ENCODE measurements around the gene GUK1.

GUK1 gene

GRCh38 chr1:228131766-228132165 lies 8.3 kb upstream of the GUK1 start:
- no peak for DNase-seq (ENCODE audit: low spot score)

- no peak for DNase-seq (ENCODE audit: low spot score)
These were observed 5.5 kb upstream of the GUK1 start for GRCh38 chr1:228134591-228134990.

- no peak for DNase-seq (ENCODE audit: low spot score)
These were observed 3.2 kb upstream of the GUK1 start for GRCh38 chr1:228136901-228137300.

GRCh38 chr1:228139406-228139930 lies 611 bp upstream of the GUK1 start:
- DNase-seq (ENCODE audit: low spot score): no peak

- DNase-seq (ENCODE audit: low spot score): no peak
These were observed 696 bp downstream of the GUK1 start for GRCh38 chr1:228140724-228141225.

GRCh38 chr1:228141226-228142044 lies 1.4 kb downstream of the GUK1 start:
- peak; percentile 49 for DNase-seq (ENCODE audit: low spot score)

GRCh38 chr1:228142155-228142691 lies 2.1 kb downstream of the GUK1 start:
- DNase-seq (ENCODE audit: low spot score): no peak

- DNase-seq (ENCODE audit: low spot score): no peak
These were observed 2.6 kb downstream of the GUK1 start for GRCh38 chr1:228142701-228143136.

- DNase-seq (ENCODE audit: low spot score): no peak
These were observed 3.6 kb downstream of the GUK1 start for GRCh38 chr1:228143480-228144192.

GRCh38 chr1:228144193-228144992 lies 4.3 kb downstream of the GUK1 start:
- no peak for DNase-seq (ENCODE audit: low spot score)

GRCh38 chr1:228144993-228145343 lies 4.9 kb downstream of the GUK1 start:
- no peak for DNase-seq (ENCODE audit: low spot score)

- DNase-seq (ENCODE audit: low spot score): no peak
These were observed 5.7 kb downstream of the GUK1 start for GRCh38 chr1:228145463-228146416.

GRCh38 chr1:228146417-228147150 lies 6.5 kb downstream of the GUK1 start:
- DNase-seq (ENCODE audit: low spot score): no peak

- no peak for DNase-seq (ENCODE audit: low spot score)
These were observed 7.1 kb downstream of the GUK1 start for GRCh38 chr1:228147151-228147693.

GRCh38 chr1:228147768-228148167 lies 7.7 kb downstream of the GUK1 start:
- no peak for DNase-seq (ENCODE audit: low spot score)

- peak; percentile 32 for DNase-seq (ENCODE audit: low spot score)
These were observed 8.2 kb downstream of the GUK1 start for GRCh38 chr1:228148196-228148861.

- DNase-seq (ENCODE audit: low spot score): no peak
These were observed 8.9 kb downstream of the GUK1 start for GRCh38 chr1:228148935-228149405.

GRCh38 chr1:228149406-228150119 lies 9.5 kb downstream of the GUK1 start, which contains the start of gene GJC2:
Gene GJC2 (plus strand): TSS chr1:228149930. CDS start chr1:228157759, 7,829 bp downstream.
- peak; percentile 61 for DNase-seq (ENCODE audit: low spot score)
